HG03457 (cell line): ENCODE measurements around the gene SPACA9.

ENCODE experiments used
- ATAC-seq: cut with Tn5 transposase; IDR thresholded peaks from one replicate; pipeline ENCODE4 v1.9.1; 2021; ENCODE audit warnings: moderate number of reproducible peaks; ENCODE audit not compliant: unreplicated experiment

The SPACA9 gene

DNA sequence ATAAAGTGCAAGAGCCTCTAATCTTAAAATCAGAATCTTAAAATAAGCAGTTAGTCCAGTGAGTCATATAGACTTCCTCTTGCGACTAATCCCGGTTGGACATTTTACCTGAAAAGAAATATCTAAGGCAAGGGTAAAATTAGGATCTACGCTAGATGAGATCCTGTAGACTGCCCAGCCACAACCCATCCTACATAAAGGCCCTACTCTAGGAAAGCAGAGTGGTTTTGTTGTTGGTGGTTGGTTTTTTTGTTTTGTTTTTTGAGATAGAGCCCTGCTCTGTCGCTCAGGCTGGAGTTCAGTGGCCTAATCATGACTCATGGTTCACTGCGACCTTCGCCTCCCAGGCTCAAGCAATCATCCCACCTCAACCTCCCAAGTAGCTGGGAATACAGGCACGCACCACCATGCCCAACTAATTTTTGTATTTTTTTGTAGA lies 58.8 kb downstream of the SPACA9 start:
- ATAC-seq, result no peak

DNA sequence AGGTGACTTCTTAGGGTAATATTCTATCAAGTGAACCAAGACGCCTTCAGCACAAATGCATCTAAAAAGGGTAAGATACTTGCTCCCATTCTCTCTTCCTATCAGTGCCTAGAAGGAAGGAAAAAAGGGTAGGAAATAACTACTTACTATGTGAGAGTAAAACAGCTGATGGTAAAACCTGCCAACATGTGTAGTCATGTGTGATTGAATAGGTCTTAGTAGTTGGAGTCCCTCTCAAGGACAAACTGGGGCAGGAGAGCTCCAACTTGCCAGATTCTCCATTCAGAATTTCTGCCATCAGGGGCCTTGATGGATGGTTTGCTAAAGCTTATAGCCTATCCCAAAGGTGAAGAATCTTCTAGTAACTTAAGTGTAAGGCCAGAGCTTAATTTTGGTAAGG lies 60.5 kb downstream of the SPACA9 start:
- no peak for ATAC-seq
